ENCODE data around the gene P2RY12.

GRCh38 chr3:151410891-151411559 lies 26.5 kb upstream of the P2RY12 start:
- TF ChIP-seq CREB1 (IDR thresholded peaks at IDR 0.05): no peak
- TF ChIP-seq CREB1 (CRISPR knock-in tag; IDR thresholded peaks at IDR 0.05): no peak
- no peak for TF ChIP-seq ZNF239 (CRISPR knock-in tag; IDR thresholded peaks at IDR 0.05)
- TF ChIP-seq SREBF2 (CRISPR knock-in tag; IDR thresholded peaks at IDR 0.05): no peak
- TF ChIP-seq PREB (CRISPR knock-in tag; IDR thresholded peaks at IDR 0.05): no peak
- no peak for TF ChIP-seq CTCF (IDR thresholded peaks at IDR 0.05 in 2 of 3, conservative IDR thresholded peaks at IDR 0.05 in 1 of 3; ENCODE audit: insufficient read depth in 2 of 3, low read depth in 1 of 3, low read length in 3 of 3)
- no peak for TF ChIP-seq RCOR1 (IDR thresholded peaks at IDR 0.05; ENCODE audit: borderline replicate concordance in 1 of 2, low read depth in 2 of 2, low read length in 2 of 2)

Measured in K562 (cell line).